WI38 (cell line): ENCODE results near the gene COL6A1.

Source experiments
- H3K4me3 ChIP-seq: 2 replicates; pipeline ENCODE4 v1.5.1; 2011; ENCODE audit warnings: low read depth, mild to moderate bottlenecking, control low read depth, low read length
- TF ChIP-seq, protein P1 (sequence below): IDR thresholded peaks from 2 replicates; pipeline ENCODE4 v1.5.1; 2012; ENCODE audit warnings: low read depth, mild to moderate bottlenecking, control low read depth, low read length

The COL6A1 gene

DNA sequence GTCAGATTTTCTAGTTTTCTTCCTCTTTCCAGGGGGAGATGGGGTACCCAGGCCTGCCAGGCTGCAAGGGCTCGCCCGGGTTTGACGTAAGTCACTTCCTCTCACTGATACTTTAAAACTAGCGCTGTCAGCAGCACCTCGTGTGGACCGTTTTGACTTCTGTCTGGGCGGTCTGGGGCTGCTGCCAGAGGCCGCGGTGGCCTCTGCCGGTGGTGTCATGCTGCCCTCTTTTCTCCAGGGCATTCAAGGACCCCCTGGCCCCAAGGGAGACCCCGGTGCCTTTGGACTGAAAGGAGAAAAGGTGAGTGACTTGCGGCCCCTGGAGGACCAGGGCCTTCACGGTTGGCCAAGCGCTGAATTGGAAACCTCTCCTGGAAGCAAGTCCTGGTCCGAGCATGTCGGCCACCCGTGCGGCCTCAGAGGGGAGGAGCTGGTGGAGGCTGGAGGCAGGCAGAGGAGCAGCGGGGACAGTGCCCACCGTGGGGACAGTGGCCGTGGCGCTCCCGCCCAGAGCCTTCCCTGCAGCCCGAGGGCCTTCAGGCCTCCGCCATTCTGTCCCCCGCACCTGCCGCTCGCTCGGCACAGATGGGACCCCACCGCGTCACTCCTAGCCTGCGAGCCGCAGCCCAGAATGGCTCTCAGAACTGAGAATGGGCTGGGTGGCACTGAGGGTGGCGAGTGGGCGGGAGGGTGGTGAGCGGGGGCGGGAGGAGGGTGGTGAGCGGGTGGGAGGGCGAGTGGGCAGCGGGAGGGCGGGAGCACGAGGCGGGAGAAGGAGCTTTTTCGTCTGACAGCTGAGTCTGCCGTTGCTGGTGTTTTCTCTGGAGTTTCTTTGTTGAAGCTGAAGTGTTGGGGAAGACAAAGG, 9.4 kb downstream of the COL6A1 start:
- TF ChIP-seq, protein P1, sequence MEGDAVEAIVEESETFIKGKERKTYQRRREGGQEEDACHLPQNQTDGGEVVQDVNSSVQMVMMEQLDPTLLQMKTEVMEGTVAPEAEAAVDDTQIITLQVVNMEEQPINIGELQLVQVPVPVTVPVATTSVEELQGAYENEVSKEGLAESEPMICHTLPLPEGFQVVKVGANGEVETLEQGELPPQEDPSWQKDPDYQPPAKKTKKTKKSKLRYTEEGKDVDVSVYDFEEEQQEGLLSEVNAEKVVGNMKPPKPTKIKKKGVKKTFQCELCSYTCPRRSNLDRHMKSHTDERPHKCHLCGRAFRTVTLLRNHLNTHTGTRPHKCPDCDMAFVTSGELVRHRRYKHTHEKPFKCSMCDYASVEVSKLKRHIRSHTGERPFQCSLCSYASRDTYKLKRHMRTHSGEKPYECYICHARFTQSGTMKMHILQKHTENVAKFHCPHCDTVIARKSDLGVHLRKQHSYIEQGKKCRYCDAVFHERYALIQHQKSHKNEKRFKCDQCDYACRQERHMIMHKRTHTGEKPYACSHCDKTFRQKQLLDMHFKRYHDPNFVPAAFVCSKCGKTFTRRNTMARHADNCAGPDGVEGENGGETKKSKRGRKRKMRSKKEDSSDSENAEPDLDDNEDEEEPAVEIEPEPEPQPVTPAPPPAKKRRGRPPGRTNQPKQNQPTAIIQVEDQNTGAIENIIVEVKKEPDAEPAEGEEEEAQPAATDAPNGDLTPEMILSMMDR: no peak
- H3K4me3 ChIP-seq: no peak overlapping the region

DNA sequence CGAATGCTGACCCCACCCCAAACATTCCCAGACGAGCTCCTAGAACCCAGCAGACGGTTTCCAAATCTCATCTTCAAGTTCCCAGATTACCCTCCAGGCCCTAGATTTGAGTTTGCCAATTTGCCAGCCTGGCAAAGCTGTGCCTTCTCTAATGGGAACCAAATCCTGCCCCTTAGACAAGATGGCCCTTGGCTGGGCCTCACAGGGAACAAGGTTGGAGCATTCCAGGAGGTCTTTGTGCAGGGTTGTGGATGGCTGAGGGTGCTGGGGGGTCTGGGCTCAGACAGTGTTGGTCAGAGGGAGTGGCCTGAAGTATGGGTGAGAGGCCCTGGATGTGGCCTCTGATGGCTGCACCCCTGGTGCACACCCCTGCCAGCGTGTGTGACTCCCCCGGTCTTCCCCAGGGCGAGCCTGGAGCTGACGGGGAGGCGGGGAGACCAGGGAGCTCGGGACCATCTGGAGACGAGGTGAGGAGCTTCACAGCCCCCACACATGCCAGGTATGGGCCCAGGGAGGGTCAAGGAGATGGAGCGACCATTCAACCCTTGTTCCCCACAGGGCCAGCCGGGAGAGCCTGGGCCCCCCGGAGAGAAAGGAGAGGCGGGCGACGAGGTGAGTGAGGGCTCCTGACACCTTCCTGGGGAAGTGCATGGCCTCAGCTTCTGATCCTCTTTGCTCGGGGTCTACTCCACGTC, 10.2 kb downstream of the COL6A1 start:
- H3K4me3 ChIP-seq: no peak overlapping the region
- TF ChIP-seq, protein P1: no peak

DNA sequence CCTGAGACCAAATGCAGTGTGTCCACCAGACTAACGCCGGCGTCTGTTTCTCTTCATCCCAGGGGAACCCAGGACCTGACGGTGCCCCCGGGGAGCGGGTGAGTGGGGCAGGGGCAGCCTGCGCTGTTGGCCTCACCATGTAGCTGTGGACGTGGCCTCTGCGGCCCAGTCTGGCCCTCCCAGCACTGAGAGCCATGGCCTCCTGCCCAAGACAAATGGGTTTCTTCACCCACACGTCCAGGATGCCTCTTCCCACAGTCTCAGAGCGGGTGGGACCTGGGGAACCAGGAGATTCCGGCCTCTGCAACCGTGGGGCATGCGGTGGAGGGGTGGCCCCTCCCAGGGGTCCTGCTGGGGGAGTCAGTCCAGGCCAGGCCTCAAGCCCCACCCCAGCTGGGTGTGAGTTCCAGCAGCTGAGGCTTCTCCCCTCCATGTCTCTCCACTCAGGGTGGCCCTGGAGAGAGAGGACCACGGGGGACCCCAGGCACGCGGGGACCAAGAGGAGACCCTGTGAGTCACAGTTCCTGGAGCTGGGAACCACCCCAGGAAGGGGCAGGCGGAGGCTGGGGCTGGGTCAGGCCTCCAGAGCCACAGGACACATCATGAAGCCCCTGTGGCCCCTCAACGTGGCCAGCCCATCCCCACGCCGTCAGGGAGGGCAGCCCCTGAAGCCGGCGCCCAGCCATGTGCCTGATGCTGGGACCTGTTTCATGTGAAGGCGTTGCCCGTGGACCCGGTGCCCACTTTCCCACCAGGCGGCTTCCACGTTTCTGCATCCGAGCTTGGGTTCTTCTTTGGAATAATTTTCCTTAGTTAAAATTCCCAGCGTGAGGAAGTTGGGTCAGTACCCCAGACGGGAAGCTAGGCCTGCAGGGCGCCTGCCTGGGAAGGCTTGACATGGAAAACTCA, 11.0 kb downstream of the COL6A1 start:
- TF ChIP-seq, protein P1: no peak
- H3K4me3 ChIP-seq: no peak overlapping the region

DNA sequence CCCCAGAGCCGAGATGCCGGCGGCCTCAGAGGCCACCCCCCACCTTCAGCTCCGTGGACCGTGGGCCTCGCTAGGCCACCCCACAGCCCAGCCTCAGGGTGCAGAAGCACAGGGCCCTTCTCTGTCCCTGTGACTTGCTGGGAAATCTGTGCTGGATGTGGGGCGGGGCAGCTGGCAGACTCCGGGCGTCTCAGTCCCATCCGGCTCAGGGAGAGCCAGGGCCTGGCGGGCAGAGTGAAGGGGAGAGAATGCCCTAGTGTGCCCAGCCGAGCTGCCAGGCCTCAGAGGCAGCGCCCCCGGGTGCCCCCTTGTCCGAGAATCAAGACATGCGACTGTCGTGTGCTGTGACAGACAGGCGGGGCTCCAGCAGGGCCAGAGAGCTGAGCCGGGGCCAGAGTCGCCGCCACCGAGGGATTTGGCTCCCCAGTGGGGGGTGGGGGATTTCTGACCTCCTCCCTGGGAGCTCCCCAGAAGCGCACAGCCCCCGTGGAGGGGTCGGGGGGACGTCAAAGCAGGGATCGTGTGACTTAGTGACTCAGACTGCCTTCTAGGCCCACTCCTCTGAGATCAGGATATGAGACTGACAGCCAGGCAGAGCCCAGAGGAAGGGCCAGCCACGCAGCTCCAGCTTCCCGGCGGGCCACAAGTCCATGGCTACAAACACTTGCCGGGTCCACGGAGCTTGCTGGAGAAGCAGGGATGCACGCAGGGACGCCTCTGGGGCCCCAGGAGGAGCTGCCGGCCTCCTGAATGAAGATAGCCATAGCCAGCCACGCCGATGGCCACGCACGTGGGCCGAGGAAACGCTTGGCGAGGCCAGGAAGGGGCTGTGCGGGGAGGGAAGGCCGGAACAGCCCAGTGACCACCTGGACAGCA, 11.9 kb downstream of the COL6A1 start:
- TF ChIP-seq, protein P1: no peak
- H3K4me3 ChIP-seq: no peak overlapping the region

DNA sequence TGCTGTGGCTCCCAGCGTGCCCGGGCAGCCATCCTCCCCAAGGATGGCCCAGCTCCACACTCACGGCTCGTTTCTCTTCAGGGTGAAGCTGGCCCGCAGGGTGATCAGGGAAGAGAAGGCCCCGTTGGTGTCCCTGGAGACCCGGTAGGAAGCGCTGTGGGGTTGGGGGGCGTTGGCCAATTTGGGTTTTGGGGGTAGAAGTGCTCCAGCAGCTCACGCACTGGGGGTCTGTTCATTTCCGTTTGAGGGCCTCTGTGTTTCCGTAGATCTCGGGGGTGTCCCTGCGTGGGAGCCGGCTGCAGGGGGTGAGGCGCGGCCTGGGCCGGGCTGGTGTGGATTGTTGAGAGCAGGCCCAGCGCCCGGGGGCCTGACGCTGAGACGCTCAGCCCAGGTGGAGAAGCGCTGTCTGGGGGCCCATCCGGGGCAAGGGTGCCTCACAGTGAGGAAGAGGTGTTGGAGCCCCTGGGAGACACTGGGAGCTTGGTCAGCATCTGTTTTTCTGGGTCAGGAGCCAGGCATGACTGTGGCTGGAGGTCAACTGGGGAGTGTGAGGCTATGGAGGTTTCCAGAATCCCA, 12.6 kb downstream of the COL6A1 start:
- no peak overlapping the region for H3K4me3 ChIP-seq
- TF ChIP-seq, protein P1: no peak
